Activated effector memory CD4-positive, alpha-beta T cell treated with Interleukin-2 at 50 U/mL for 16 hours (primary cell): Measurements from ENCODE around the gene DENND1A.
A peak's percentile ranks its signal among the peaks of the same experiment; 100 is the strongest.

Experiments
- DNase-seq: peaks from one replicate; pipeline ENCODE4 v3.0.0-alpha.2; 2020

DENND1A gene

DNA sequence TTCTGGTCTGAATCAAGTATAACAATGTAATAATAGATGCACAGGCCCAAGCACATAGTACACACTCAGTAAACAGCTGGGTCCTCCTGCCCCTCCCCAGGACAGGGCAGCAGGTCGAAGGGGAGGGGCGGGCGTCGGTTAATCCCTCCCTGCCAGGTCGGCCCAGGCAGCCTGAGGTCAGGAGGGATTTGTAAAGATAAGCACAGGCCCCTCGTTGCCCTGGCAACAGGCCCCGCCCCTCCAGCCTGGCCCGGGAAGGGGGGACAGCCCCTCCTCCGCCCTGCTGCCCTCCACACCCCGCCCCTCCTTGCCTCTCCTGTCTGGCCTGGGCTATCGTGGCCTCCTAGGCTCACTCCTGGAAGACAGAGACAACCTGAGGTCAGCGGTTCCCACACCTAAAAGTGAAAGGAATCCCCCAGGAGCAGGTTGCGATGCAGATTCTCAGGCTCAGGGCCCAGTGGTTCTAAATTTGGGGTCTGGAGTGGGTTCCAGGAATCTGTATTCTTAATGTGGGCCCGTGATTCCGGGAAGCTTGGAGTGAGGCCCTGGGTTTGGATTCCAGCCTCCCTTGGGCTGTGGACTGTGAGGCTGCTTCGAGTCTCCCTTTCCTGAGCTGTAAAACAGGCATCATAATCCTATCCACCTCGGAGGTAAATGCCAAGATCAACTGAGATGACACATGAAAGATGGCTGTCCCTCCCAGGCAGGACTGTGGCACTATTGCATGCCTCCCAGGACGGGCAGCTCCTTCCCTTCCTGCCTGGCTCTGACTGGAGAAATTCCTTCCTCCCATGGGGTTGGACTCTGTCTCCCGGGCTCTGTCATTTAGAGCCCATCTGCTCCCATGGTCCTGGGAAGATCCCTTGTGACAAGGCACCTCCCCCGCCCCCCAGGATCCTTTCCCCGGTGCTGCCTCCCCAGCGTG lies 569.5 kb downstream of the DENND1A start:
- no peak for DNase-seq

DNA sequence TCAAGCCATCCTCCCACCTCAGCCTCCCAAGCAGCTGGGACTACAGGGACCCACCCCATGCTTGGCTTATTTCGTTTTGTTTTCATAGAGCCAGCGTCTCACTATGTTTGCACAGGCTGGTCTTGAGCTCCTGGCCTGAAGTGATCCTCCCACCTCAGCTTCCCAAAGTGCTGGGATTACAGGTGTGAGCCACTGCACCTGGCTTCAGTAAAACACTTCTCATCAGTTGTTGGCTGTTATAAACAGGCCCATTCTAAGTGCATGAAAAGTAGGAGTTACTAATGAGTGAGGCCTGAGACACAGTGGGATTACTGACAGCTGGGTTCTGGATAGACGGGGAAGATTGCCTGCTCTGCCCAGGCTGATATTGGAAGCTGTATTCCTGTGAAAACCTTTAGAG lies 570.4 kb downstream of the DENND1A start:
- DNase-seq = no peak

DNA sequence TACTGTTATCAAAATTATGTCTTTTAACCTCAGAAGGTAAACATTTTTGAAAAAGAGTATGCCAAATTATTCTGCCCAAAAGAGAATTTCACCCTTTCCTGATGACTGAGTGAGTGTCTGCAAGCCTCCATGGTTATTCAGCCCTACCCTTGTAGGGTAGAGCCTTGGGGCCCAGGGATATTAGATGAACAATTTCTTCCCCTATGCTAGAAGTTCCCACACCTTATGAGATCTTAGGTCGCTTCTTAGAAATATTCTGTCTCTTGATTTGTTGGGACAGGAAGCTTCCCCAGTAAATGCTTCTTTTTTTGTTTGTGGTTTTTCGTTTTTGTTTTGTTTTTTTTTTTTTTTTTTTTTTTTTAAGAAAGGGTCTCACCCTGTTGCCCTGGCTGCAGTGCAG lies 570.8 kb downstream of the DENND1A start:
- no peak for DNase-seq

DNA sequence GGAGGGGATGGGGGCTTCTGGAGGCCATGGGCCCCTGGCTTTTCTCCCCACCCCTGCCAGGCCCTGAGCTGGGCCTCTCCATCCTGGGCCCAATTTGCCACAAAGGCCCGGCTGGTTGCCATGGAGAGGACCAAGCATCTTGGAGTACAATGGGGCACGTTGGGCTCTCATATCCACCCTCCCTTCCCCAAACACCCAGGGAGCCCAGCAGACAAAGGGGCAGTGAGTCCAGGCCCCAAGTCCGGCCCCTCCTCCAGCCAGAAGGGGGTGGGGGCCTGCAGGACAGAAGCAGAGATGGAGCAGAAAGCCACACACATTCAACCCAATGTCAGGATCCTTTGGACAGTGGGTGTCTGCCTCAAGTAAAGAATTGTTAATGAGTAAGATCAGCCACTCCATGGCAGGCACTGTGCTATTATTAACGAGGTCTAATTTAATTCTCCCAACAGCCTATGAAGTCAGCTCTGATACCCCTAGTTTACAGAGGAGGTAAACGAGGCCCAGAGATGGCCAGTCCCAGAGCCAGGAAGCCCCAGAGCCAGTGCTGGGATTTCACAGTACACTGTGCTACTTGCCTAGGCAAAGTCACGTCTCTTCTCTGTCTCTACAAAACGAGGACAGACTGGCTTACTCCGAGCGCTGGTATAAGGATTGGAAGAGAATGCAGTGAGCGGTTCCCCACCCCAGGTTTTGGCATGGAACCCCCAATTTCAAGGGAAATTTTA lies 571.6 kb downstream of the DENND1A start:
- DNase-seq = no peak

DNA sequence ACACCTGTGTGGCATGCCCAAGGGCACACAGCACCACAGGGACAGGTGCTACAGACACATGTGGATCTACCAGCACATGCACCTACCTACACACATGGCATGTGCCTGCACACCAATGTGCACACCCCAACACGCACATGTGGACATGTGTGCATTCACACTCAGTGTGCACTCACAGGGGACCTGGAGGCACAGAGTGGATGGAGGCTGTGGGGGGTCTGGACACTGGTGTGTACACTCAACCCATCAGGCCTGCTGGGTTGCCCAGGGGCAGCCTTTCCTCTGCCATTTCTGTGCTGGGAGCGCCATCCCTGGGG lies 572.2 kb downstream of the DENND1A start:
- no peak for DNase-seq

DNA sequence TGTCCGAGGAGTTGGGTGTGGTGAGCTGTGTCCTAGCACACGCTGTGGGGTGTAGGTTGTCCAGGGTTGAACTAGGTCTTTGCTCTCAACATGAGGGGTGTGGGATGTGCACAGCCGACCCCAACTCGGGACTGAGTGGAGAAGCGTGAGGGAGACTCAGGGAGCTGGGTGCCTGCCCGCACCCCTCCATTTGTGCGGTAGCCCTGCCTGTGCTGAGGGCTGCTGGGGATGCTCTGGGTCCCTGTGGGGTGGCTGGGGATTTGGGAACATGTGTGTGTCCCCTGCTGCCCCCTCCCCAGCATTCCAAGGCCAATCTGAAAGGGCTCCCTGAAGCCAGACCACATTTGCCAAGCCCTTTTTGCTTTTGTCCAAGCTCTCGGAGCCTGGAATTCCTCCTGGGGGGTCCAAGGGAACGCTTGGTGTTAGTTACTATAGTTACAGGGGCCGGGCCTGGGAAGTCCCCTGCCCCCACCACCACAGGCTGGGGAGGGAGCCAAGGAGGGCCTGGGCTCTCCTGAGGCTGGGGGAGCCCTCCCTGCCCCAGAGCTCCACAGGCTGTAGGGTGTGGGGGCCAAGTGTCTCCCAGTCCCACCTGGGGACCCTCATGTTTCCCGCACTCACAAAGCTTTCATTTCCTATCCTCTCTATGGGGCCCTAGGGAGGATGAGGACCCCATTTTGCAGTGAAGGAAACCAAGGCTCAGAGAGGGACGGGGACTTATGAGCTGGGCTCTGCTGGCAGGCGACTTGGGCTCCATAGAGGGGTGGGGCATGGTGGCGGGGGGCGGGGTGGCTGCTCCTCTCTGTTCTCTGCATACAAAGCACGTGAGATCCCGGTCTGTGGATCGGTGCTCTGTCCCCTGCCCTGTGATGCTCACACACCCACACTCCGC lies 572.8 kb downstream of the DENND1A start:
- DNase-seq = no peak

DNA sequence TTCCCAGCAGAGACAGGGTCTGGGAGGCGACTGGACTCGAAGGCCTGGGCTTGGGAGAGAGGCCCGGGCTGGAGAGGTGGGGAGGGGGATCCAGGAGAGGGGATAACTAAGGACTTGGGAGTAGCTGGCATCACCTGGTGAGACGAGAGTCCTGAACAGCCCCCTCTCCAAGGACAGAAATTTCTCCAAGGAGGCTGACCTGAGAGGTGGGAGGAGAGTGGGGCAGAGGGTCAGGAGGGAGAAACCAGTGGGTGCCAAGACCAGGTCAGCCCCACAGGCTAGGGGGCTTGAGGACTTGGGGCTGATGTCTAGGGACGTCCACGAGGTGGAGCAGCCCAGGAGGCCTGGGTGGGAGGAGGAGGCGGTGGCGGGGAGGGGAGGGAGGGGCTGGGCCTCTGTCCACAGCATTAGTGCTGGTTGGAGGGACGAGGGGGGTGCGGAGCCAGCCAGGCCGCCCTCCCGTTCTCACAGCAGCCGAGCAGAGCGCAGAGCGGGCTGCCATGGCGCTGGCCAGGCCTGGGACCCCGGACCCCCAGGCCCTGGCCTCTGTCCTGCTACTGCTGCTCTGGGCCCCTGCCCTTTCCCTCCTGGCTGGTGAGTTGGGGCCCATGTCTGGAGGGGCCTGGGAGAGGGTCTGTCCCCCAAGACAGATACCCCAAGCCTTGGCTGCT lies 574.0 kb downstream of the DENND1A start, which contains the start of gene CRB2:
Gene CRB2 (plus strand): TSS at position 437 of the 671 bp plus-strand sequence. CDS start 64 bp downstream, at position 501.
- no peak for DNase-seq

DNA sequence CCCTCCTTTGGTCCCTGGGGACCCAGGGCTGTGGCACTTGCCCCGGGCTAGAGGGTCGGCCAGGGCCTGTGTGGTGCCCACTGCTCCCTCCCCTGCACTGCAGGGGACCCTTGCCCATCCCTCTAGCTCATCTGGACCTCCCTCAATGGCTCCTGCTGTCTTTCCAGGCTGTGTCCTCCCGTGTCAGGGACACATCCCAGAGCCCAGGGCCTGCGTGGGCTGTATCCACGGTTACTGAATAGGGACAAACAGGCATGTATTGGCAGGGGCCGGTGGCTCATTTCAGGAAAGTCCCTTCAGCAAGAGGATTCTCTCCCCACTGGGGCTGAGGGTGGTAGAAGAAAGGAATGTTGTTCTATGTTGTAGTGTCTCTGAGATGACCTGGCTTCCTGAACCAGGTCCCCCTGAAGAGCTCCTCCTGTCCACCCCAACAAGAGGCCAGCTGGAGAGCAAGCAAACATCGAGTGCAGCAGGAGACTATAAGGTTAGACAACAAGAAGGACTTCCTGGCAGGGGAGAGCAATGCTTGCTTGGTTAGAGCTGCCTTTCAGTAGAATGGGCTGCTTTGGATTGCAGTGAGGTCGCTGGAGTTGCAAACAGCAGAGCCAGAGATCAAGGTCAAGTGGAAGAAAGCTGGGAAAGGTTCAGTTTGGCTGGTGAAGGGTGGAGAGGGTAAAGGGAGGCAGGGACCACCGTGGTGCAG lies 575.0 kb downstream of the DENND1A start:
- no peak for DNase-seq

DNA sequence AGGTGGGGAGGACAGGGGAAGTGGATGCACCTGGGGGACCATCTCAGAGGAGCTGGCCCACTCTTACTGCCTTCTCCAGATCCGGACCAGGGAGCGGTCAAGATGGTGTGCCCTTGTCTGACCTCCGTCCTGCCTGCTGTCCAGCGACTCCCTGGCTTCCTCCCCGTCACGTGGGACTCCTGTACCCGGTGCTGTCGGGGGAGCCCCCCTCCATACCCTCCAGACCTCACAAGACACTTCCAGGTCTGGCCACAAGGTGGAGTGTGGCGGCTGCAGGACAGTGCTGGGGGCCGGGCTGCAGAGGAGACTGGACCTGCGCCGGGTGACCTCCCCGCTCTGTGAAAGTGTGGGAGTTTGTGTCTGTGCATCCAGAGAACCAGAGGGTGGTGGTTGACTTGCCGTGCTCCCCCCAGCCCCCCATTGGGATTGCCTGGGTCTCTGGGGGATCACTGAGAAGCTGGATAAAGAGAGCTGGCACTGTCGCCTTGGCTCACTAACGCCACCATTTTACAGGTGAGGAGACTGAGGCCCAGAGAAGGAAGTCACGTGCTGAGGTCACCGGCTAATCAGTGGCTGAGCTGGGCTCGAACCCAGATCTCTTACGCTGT lies 575.8 kb downstream of the DENND1A start:
- peak; percentile 15 for DNase-seq

DNA sequence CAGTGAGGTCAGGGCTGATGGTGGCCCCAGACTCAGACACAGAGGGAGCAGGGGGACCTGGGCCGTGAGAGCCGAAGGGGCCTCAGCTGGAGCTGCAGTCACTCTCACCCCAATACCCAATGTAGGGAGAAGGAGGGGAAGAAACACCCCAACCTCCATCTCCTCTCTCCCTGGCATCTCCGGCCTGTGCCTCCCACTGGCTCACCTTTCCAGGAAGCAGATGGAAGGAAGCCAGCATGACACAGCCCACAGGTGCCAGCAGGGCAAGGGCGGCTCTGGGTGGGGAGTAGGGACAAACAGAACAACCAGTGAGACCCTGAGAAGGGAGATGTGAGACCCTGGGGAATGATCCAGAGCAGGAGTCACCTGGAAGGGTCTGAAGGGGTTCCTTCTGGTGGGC lies 576.9 kb downstream of the DENND1A start:
- no peak for DNase-seq

DNA sequence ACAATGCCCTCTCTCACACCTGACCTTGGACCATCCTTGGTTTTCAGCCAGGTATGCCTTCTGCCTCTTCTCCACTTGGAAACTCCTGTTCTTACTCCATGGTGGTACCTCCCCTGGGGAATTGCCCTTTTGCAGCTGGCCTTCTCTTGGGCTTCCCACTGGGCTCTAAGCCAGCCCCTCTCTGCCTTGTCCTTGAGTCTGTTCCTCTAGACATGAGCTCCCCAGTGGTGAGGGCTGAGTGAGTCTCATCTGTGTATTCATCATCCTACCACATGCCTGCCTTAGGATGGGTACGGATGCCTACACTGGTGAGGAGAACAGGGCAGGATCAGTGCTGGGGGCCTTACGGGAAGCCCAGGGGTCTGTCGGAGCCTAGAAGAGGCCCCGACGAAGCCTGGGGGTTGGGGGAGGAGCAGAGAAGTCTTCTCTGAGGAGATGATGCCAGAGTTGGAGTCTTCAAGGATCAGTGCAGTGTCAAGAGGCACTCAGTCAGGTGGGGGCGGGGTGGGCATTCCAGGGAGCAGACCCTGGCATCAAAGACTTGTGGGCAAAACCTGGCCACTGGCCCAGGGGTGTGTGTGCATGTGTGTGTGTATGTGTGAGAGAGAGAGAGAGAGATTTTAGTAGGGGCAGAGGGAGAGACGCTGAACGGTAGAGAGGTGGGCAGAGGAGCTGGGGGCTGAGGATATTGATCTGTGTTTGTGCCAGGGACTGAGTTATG lies 579.2 kb downstream of the DENND1A start:
- no peak for DNase-seq

DNA sequence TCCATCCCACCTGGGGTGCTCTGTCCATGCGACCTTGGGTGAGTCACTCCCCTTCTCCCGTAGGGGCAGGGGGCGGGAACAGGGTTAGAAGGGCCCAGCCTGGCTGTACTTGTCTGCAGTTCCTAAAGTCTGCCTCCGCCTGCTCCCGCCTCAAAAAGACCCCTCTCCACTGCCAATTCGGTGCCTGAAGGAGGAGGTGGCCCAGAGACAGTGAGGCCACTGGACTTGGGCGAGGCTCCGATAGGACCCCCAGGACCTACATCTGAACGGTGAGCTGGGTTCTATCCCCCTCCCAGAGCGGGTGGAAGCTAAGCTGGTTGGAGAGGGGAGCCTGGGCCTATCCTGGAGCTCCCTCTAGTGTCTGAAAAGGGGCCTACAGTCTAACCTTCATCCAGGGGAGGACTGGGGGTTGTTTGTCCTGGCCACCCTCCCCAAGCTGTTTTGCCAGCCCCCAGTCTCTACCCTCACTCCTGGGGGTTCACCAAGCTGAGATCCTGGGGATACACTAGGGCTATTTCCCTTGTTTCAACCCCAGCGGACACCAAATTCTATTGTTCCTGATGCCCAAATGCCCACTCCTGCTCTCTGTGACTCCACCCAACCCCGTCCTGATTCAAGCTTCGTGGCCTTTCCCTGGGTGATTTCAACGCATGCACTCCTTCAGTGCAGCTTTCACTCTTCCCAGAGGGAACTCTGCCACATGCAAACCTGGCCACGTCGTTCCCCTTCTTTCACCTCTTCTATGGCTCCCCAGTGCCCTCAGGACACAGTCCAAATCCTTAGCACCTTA lies 580.0 kb downstream of the DENND1A start:
- DNase-seq = peak; percentile 32

DNA sequence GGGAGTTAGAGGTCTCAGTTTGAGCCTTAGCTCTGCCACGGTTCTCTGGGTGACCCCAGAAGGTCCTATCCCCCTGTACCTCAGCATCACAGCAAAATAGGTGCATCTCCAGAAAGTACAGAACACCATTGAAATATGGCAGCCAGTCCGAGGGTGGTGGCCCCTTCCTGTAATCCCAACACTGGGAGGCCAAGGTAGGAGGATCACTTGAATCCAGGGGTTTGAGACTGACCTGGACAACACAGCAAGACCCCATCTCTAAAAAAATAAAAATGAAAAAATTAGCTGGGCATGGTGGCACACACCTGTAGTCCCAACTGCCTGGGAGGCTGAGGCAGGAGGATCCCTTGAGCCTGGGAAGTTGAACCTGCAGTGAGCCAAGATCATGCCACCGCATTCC lies 580.9 kb downstream of the DENND1A start:
- DNase-seq = no peak

DNA sequence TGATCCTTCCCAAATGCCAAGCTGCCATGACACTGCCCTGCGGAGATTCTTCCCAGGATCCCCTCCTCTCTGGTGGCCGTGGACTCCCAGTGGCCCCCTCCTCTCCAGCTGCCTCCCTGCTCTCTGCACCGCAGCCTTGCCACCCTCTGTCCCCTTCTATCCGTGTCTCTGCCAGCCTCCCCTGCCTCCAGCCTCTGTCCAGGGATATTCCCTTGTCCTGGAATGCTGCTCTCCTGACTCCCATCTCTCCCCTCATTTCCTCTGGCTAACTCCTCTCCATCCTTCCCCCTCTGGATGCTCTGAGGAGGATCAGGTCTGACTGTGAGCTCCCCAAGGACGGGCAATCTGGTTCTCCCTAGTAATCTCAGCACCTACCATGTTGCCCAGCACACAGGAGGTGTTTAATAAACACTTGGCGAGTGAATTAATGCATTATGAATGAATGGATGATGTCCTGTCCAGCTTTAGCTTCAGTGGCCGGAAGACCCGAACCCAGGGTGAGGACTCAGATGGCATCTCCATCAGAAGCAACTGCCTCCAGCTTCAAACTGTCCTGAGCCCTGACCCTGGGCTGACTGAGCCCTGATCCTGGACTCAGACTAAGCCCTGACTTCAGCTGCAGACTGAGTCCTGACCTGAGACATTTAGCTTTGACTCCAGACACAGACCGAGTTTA lies 581.5 kb downstream of the DENND1A start:
- no peak for DNase-seq

DNA sequence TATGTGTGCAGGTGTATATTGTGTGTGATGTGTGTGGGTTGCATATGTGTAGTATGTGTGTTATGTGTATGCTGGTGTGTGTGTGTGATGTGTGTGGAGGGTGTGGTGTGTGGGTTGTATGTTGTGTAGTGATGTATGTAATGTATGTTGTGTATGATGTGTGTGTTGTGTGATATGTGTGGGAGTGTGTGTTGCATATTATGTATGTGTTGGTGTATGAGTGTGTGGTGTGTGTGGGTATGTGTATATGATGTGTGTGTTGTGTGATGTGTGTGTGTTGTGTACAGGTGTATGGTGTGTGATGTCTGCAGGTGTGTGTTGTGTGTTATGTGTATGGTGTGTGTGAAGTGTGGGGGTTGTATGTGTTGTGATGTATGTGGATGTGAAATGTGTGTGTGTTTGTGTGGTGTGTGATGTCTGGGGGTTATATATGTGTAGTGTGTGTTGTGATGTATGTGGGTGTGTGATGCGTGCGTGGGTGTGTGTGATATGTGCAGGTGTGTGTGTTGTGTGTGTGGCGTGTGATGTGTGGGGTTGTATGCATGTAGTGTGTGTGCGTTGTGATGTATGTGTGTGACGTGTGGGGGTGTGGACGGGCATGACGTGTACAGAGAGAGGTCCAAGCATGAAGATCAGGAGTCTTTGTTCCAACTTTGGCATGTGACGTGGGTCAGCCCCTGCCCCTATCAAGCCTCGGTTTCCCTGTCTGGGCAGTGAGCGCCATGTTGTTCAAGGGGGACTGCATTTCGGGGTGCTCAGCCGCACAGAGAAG lies 582.5 kb downstream of the DENND1A start:
- no peak for DNase-seq

DNA sequence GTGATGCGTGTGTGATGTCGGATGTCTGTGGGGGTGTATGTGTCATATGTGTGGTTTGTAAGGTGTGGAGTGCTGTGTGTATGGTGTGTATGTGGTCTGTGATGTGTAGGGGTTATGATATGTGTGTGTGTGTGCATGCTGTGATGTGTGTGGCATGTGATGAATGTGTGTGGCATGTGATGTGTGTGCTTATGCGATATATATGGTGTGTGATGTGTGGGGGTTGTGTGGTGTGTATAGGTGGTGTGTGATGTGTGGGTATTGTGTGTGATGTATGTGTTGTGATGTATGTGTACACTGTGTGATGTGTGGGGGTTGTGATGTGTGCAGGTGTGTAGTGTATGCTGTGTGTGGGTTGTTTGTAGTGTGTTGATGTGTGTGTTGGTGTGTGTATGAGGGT lies 583.1 kb downstream of the DENND1A start:
- DNase-seq = no peak

DNA sequence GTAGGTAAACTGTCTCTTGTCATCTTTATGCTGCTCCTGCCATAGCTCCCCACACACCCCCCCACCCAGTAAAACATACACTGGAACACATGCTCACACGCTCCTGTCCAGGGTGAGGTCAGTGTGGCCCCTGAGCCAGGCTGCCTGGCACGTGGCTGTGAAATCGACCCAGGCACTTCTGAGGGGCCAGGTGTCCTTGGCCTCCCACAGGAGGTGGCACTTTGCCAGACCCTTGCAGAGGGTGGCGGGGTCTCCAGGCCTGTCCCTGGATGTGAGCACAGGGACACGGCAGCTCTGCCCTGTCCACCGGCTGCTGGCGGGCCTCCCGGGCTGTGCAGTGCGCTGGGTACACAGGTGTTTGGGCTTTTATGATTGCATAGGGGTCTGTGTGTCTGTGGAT lies 583.9 kb downstream of the DENND1A start:
- no peak for DNase-seq

DNA sequence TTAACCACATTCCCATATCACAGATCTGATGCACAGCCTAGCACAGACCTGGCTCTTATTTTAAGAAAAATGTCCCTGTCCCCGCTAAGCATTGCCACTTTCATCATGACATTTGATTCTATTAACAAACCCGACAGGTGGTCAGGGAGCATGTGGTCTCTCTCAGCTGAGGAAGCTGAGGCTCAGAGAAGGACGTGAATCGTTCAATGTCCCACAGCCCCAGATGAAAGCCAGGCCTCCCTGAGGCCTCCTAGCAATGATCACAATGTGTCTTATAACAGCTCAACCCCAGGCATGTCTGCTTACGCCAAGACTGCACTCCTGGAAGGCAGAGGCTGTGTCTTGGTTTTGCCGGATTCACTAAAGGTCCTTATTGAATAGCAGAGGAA lies 584.4 kb downstream of the DENND1A start:
- DNase-seq = no peak
